ENCODE results near the gene MTTP. TPM values are rescaled to one million over a fixed set of nuclear protein-coding genes. Genes with fewer than 3 reads are reported as not detected.

The MTTP gene
- total RNA-seq, 1 donor from 2014 or later = not detected

DNA sequence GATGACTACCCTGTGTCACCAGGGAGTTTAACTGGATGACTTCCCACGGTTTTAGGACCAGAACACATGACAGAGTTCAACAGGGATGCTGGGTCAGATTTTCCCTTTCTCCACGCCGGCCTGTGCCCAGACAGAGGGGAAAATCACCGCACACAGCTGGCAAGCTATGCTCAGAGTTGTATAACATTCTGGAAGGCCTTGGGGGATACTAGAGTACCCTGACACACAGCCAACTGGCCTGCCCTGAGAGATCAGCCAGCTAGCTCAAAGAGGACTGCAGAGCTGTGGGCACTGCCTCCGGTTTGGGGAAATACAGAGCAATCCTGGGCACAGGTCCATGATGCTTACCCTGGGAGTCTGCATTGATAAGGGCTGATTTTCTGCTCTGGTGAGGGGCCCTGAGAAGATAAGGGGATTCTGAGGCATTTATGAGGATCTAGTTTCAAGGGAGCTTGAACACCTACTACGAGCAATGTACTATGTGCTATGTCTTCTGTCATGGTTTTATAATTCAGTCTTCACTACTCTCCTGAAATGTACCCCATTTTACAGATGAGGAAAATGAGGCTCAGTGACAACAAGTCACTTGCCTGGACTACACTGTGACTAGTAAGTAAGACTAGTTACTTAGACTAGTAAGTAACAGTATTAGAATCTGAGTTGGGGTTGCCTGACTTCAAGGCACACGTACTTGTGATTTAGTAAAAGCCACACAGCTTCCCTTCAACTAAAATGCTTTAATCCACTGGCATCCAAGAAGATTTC, 68.3 kb downstream of the MTTP start:
- DNase-seq (ENCODE audit: low spot score) = no peak

DNA sequence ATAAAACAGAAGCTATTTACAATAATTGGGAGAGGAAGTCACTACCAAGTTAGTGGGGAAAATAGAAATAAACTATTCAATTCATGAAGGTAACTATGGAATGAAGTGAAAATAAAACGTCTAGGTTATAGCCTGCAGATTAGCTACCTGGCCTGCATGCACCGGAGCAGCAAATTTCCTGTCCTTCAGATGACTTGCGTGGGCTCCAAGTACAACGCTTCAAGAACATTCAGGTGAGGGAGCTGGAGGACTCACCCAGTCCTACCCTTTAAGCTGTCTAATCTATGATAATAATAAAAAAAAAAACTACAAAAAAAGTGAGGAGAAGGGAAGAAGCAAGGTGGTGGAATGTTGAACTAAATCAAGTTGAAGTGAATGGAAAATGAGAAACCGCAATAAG, 69.8 kb downstream of the MTTP start:
- DNase-seq (ENCODE audit: low spot score) = no peak

DNA sequence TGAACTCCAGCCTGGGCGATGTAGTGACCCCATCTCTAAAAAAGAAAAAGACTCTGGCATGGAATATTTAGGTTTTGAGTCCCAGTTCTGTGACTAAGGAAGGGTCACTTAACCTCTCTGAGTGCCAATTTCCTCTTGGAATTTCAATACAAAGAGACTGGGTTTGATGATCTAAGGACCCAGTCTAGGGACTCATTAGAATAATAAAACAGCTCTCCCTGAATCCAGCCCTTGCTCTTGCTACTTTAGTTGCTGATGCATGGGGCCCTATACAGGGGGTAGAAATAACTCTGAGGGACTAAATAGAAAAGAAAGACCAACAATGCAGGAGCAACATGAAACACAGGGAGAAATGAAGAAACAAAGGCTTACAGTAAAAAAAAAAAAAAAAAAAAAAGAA, 70.4 kb downstream of the MTTP start:
- no peak for DNase-seq (ENCODE audit: low spot score)

DNA sequence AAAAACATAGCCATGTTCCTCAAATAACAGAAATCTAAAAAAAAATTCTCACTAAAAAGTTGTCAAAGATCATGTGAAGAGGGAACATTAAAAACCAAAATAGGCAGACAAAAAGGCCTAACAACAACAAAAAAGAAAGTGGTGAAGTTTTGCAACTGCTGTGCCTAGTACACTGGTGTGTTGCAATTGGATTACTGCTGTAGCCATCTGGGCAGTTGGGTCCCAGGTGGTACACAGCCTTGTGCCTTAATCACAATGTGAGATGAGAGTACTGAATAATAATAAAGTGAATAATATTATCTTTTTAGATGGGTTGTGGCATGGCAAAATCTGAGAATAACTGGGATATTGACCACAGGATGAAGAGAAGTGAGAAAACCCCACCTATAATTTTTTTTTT, 71.0 kb downstream of the MTTP start:
- DNase-seq (ENCODE audit: low spot score) = no peak

DNA sequence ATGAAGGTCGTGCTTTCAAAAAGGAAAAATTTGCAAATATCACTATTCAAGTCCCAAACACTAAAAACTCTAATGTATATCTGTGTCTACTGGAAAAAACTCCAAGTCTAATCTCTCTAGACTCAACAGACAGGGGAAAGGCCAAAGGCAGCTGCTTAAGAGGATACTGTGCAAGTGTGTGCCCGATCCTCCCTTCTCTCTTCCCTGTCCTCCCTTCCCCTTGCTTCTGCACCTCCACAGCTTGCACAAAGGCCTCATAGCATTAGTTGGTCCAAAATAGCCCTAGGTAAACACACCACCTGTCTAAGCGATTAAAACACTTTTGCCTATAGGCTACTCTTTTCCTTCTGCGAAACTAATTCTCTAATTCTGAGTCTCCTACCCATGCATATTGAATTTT, 72.4 kb downstream of the MTTP start:
- no peak for DNase-seq (ENCODE audit: low spot score)

DNA sequence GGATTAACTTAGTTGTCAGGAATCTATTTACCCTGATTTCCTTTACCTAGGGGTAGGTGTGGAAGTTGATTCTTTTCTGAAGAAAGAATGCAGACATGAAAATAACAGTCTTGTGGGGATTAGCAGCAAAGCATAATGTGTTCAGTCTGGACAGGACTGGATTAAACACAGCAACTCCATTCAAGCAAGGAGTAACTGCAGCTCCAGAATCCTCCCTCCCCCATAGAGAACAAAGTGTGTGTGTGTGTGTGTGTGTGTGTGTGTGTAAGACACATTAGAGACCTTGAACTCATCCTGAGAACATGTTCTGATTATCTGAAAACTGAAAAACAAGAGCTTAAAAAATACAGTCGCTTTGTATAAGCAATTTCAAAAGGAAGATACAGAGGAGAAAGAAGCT, 73.7 kb downstream of the MTTP start:
- DNase-seq (ENCODE audit: low spot score) = no peak

DNA sequence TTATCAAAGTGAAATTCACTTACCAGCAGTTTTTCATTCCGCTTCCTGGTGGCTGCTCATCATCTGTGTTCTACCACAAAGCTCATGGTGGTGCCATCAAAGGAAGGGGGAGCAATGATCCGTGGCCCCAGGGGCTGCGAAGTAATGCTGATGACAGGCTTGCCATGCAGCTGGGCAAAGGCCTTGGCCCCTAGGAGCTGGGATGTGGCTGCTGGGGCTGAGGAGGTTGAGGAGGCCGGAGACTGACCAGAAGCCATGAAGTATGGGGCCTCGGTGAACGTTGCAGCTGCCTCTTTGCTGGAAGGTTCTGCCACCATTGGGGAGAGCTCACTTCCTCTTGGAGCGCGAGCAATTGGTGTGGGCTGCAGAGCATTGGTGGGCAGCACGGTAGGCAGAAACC, 74.6 kb downstream of the MTTP start:
- no peak for DNase-seq (ENCODE audit: low spot score)

DNA sequence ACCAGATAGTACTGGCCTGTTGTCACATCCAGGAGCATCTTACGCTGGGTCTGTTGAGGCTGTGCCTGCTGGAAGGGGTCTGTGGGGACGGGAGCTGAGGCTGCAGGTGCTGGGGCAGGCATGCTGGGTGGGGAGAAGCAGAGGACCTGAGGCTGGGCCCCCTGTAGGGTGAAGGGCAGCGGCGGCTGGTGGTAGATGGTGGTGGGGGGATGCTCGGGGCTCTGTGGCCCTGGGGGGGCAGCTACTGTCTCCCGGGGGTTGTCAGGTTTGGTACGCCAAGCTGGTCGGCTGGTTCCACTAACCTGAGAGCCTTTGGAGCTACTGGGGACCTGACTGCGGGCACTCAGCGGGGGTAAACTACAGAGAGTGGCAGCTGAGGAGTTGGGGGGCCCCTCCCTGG, 75.2 kb downstream of the MTTP start:
- DNase-seq (ENCODE audit: low spot score) = no peak

DNA sequence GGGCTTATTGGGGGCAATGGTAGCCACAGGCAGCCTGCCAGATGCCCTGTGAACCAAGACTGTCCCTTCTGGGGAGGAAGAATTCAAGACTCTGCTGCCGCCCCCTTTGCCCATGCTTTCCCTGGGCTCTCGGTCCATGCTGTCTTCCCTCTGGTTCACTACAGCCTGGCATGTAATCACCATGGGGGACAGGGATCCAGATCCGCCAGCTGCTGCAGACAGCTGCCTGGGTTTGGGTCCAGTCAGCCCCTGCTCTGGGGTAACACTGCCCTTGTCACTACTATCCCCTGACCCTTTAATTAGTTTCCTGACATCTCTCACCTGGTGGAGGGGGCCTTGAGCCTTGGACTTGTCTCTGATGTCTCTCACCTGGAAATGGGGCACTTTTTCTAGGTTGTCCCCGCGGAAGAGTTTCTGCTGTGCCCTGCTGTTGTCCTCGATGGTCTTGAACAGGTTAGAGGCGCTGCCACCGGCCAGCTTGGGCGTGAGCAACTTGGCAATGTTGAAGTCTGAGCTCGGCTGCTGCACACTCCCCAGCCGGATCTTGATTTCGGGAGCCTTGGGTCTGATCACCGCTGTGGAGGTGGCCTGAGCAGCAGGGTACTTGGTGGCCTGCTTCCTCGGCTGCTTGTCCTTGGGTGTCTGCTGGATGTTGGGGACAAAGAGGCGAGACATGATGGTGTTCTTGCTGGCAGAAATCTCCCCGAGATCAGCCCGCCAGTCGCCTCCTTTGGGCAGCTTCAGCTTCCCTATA, 76.6 kb downstream of the MTTP start:
- no peak for DNase-seq (ENCODE audit: low spot score)

DNA sequence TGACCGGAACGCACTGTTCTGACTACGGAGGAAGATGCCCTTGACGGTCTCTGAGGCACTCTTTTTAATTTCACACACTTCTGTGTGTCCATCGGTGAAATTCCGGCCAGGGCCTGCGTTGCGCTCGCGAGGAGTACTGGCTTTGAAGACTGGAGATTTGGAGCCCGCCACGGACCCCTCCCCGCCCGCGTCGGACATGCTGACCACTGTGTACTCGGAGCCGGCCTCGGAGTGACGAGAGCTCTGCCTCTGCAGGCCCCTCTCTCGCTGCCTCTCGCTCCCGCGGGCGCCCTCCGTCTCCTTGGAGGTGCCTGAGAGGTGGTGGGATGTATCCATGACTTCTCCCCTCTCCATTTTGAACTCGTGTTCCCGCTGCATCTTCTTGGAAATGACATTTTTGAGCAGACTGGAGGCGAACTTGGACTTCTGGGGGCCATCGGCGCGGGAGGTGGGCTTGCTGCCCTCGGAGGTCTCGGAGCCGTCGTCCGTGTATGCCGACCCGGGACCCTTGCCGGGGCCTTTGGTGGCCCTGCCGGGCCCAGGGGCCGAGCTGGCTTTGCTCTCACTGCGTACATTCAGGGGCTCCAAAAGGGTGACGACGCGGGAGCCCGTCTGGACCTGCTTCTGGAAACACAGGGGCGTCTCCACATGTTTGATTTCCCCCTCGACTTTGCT, 77.3 kb downstream of the MTTP start:
- DNase-seq (ENCODE audit: low spot score) = no peak

DNA sequence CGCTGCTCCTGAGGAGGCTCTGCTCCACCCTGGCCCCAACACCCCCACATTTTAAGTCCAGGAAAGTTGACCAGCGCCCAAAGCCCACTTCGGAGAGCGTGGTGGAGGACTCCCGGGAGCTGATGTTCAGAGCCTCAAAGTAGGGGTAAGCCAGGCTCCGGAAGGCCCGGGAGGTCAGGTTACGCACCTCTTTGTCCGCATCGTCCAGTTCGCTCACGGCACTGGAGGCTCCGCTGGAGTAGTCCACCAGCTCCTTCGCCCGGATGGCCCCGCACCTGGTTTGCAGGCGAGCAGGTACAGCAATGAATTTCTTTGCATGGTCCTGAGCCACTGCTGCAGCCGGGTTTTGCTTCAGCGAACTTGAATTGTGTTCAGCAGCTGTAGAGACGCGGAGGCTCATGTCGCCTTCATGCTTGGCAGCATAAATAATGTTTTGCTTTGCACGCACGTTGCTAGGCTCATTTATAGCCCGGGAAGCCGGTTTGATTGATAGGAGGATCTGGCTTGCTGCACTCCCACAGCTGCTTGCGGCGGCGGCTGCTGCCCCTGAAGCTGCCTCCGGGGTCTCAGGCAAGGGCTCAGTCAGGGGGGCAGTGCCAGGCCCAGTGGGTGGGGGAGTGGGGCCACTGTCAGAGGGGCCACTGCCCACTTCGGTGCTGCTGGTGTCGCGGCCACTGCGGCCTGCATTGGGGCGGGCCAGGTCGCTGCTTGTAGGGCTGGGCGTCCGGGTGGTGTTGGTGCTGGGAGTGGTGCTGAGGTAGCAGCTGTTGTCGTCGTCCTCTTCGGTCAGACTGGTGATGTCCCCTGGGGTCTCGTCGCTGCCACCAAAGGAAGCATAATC, 78.2 kb downstream of the MTTP start:
- DNase-seq (ENCODE audit: low spot score) = no peak

DNA sequence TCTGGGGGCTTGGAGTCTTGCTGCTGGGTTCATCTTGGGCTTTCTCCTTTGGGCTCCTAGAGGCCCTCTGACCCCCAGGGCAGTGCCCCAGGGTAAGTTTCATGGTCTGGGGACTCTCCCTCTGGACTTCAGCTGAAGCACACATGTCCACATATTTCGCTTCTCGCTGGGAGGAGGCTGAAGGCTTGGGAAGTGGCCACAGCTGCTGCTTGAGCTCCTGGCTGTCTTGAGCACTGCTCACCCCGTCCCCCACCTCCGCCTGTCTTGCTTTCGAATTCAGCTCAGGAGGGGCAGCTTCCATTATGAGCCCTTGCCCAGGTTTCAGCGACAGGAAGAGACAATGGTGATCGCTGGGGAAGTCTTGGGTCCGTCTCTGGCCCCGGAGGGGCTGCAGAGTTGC, 79.3 kb downstream of the MTTP start:
- no peak for DNase-seq (ENCODE audit: low spot score)

DNA sequence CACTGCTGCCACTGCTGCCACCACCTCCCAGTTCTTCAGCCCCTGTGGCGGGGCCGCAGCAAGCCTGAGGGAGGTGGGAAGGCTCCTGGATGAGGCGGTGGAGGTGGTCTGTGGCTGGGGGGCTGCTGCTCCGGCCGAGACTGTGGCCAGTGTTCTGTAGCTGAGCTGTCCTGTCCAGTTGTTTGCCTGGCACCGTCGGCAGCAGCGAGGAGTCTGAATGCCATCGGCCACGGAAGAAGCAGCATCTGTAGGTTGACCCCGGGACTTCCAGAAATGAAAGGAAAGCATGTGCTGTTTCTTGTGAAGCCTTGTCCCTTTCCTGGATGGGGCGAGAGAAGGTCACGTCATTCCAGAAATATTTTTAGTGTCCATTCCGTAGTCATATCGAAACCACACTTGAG, 79.7 kb downstream of the MTTP start:
- no peak for DNase-seq (ENCODE audit: low spot score)

DNA sequence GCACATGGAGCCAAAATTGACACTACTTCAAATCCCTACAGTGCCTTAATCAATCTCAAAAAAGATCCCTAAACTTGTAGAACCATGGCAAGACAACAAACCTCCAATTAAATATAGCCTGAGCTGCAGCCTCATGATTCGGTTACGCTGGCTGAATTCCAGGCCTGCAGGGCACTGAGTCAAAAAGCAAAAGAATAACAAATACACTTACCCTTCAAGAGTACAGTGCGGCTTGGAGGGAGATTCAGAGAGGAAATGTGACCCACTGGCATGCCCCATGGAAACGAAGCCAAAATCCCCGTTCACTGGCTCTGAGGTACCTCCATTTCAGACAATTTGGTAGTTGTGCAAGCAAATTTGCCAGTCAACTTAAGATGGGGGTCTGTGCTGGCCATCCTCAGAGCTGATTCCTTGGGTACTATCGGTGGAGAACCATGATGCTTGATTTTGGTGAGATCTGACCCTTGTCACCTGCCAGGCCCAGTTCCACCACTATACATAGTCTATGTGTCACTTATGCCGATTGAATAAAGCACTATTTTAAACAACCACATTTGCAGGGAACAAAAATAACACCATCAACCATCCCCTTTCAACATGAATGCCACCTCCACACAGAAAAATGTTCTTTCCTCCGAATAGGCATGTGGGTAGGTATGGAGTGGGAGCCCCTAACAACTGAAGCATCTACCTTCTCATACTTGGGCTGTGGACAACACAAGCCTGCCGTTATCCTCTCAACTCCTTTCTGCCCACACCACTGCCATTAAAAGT, 80.9 kb downstream of the MTTP start:
- DNase-seq (ENCODE audit: low spot score) = peak; percentile 67

DNA sequence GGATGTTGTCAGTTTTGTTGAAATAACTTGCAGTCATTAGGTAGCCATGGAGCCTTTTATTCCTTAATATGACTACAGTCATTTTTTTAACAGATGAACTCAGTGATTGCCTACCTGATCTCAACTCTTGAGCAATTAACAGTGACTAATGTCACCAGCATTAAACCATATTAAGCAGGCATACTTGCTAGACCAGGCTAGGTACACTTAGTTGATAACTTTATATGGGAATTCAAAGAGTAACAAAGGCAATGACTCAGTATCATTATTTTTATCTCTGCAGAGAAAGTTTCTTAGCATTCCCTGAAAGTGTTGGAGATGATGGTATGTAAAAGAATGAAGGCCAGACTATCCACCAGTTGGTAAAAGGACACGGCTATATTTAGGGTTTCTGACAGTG, 83.2 kb downstream of the MTTP start, which contains the start of gene C4orf54:
TSS of gene C4orf54 (minus strand) at position 31 of the 400 bp plus-strand sequence. CDS start 3,180 bp downstream, outside the sequence.
- DNase-seq (ENCODE audit: low spot score) = no peak

DNA sequence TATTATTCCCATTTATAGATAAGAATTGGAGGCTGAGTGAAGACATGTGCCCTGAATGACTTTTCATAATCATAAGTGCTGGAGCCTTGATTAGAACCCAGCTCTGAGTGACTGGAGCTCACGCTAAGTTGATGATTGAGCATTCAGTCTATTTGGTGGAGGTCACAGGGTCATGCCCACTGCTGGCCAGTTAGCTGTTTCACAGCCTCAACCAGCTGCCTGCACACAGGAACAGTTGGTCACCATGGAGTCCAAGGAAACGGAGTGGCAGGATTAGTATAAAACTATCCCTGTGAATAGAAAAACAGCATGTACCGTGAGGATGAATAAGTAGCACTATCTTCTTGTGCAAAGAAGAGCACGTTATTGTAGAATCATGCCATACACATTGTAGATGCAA, 84.0 kb downstream of the MTTP start:
- no peak for DNase-seq (ENCODE audit: low spot score)

DNA sequence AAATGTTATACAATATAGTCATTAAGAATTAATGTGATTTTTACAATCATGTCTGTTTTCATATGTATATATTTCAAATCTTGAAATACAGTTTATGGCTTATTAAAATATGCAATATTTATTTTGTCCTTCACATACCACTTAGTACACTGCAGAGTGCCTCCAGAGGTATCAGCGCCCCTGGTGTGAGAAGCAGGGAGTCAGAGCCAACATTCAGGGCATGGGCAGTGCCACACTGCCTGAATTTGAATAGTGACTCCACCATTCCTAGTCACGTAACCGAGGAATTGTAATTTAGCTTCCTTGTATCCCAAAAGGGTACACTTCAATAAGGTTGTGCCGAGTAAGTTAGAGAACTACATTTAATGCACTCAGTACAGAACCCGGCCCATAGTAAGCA, 87.3 kb downstream of the MTTP start:
- DNase-seq (ENCODE audit: low spot score) = no peak

DNA sequence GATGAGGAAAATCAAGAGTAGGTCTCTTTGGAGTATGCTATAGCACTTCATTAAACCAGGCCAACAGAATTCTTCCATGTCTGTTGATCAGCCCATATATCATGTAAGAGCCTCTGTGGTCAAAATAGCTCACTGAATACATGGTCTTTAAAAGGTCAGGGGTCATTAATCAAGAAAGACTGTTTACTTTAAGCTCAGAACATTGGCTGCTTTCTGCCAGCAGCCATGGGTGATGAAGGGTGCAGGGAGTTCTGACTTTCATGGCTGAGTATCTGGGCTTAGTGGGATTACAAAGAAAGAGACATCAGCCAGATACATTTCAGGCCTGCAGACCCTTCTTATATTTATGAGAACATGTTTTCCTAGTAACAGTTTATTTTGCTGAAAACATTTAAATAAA, 90.1 kb downstream of the MTTP start:
- no peak for DNase-seq (ENCODE audit: low spot score)

DNA sequence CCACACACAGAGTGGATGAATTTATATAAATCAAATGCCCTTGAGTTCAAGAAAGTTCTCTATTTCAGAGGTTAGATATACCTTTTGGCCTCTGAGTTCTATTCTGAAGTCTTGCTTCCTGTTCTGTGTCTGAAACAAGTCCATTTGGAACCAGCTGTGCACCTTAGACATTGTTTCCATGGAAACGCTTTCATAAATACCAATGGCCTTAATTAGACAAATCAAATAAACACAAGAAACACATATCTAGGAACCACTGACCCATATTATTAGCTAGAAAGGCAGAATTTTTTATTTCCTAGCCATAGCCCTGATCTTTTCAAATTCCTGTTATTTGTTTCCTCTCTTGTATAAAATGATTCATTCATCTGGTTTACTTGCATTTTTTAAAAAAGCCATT, 91.4 kb downstream of the MTTP start:
- no peak for DNase-seq (ENCODE audit: low spot score)

DNA sequence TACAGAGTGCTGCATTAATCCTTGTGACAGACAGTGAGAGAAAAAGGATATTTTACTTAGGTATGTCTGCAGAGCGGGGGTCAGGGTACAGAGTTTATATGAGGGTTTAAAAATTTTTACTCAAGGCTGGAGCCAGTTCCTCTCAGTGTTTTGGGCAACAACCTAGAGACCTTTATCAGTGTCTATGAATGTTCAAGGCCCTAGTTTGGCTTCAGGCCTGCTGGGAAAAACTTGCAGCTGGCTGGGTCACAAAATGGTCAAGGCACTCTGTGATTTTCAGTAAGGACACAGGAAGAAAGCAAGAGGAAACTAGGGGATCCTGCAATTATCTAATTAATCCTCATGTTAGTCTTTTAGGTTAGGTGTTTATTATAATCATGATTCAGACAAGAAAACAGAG, 93.8 kb downstream of the MTTP start:
- no peak for DNase-seq (ENCODE audit: low spot score)

DNA sequence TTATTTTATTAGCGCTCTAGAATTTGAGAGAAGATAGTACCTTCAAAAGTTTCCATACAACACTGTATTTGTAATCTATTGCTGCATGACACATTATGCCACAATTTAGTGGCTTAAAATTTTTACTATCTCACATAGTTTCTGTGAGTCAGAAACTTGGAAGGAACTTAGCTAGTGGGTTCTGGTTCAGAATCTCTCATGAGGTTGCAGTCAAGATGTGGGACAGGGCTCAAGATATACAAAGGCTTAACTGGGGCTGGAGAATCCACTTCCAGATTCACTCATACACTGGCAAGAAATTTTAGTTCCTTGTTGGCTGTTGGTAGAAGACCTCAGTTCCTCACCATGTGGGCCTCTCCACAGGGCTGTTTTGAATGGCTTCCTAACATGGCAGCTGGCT, 94.5 kb downstream of the MTTP start:
- DNase-seq (ENCODE audit: low spot score) = no peak

Measured in ureter (tissue), 1 donor.